GM21825 (cell line): ENCODE measurements around the gene SLC25A41.

Source experiments
- ATAC-seq: cut with Tn5 transposase; IDR thresholded peaks from one replicate; pipeline ENCODE4 v1.9.1; 2021; ENCODE audit warnings: mild to moderate bottlenecking, moderate library complexity; ENCODE audit not compliant: unreplicated experiment

Gene SLC25A41

DNA sequence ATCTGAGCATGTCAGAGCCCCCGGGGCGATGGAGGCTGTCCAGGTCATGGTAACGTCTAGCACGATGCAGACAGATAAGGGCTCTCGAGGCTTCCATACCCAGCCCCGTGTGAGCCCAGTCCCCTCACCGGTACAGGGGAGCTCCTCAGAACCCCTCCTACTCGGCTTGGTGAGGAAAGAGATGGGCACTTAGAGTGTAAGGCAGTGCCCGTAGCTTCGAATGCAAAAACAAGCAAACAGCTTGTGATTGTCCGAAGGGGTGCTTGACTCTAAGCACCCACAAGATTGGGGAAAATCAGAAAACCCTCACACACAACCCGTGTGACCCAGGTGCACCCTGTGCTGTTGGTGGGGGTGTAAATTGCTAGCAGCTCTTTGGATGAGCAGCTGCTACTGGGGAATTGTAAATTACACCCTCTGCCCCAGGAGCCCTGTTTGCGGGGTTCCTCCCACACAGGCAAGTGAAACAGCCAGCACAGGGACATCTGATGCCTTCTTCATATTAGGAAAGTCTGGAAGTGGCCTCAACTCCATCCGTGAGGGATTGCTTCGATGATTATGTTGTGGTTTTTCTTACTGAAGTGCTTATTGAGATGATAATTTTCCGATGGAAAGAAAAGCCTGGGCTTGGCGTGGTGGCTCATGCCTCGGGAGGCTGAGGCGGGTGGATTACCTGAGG, 56.9 kb downstream of the SLC25A41 start:
- ATAC-seq = no peak
